Large intestine (tissue), 3 donors: Measurements from ENCODE around the gene JPH2. TPM values are rescaled to one million over a fixed set of nuclear protein-coding genes. Genes with fewer than 3 reads are reported as not detected.

Source experiments
- DNase-seq, 2 donors: peaks; one replicate each; pipeline versions ENCODE4 v3.0.0 to v3.0.0-alpha.2; 2013
- H3K27ac ChIP-seq: one replicate; pipeline ENCODE4 v1.5.1; 2013; ENCODE audit warnings: low read length
- H3K27me3 ChIP-seq: 2 replicates; pipeline ENCODE4 v1.6.1; 2013; ENCODE audit warnings: low read length; ENCODE audit not compliant: control insufficient read depth, insufficient read depth
- H3K36me3 ChIP-seq: 2 replicates; pipeline ENCODE4 v1.6.1; 2013; ENCODE audit warnings: low read length; ENCODE audit not compliant: control insufficient read depth, insufficient read depth
- H3K4me1 ChIP-seq: one replicate; pipeline ENCODE4 v1.6.1; 2013; ENCODE audit warnings: low read length; ENCODE audit not compliant: control insufficient read depth, insufficient read depth
- H3K4me3 ChIP-seq: one replicate; pipeline ENCODE4 v1.5.1; 2013; ENCODE audit warnings: low read length
- H3K9me3 ChIP-seq: one replicate; pipeline ENCODE4 v1.6.1; 2013; ENCODE audit warnings: mild to moderate bottlenecking, low read depth, low read length, moderate library complexity; ENCODE audit not compliant: control insufficient read depth
- WGBS: methylation state at CpG from one replicate; pipeline ENCODE4 v1.1.5; 2013; ENCODE audit warnings: low lambda C conversion rate; ENCODE audit not compliant: insufficient coverage; 5-methylcytosine and 5-hydroxymethylcytosine counted together
- polyA plus RNA-seq: library from polyadenylated mRNA; unstranded; fragments of 120-200 nt; gene quantifications from one replicate; pipeline ENCODE4 v1.2.1, GENCODE V29; 2013

JPH2 gene
- polyA plus RNA-seq, 1 donor: 15.6 TPM

GRCh38 chr20:44176833-44177534, 10.0 kb downstream of the JPH2 start:
- no peaks in the 10 kb centered on the region for H3K36me3 ChIP-seq
- no peaks in the 10 kb centered on the region for H3K27me3 ChIP-seq
- H3K4me1 ChIP-seq: peaks cover 31% of the 10 kb centered on the region
- no peaks in the 10 kb centered on the region for H3K9me3 ChIP-seq
- no CpG with 5 or more reads among the region's 14 CpGs for WGBS
- H3K27ac ChIP-seq: peak overlapping the region; percentile 27
- H3K4me3 ChIP-seq: no peak overlapping the region
- peak; percentile 50 to 73 for DNase-seq

DNA sequence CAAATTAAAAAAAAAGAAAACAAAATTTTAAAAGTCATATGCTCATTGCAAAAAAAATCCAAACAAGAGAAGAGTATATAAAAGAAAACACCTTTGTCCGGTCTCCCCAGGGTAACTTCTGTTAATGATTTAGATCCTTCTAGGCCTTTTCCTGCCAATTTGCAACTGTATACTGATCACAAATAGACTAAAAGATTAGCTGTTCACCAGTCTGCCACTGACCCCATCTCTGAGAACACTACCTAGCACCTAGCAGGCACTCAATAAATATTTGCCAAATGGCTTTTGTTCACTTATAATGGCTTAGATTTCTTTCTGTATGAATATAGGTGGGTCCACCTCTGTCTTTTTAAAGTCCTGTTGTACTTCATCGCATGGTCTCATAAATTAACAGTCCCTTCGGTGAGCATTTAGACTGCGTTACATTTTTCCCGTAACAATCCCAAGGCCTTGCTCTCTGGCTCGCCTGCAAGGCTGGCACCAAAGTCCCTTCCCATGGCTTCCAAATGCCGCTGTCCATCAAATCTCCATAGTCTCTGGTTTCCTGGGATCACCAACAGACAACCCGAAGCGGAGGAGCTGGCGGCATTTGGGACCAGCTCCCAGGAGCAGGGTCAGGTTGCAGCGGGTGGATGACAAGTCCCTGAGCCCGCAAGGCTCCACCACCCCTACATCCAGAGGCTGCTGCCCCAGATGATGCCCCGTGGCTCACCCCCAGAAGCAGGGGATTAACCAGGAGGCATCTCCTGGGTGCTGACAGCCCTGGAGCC, 11.8 kb downstream of the JPH2 start:
- H3K4me1 ChIP-seq: peaks cover 15% of the 10 kb centered on the region
- no peak for DNase-seq
- 91% methylated on average over 5 of the region's 13 CpGs for WGBS
- H3K36me3 ChIP-seq: no peaks in the 10 kb centered on the region
- H3K9me3 ChIP-seq: no peaks in the 10 kb centered on the region
- no peak overlapping the region for H3K4me3 ChIP-seq
- H3K27me3 ChIP-seq: no peaks in the 10 kb centered on the region
- H3K27ac ChIP-seq: no peak overlapping the region

DNA sequence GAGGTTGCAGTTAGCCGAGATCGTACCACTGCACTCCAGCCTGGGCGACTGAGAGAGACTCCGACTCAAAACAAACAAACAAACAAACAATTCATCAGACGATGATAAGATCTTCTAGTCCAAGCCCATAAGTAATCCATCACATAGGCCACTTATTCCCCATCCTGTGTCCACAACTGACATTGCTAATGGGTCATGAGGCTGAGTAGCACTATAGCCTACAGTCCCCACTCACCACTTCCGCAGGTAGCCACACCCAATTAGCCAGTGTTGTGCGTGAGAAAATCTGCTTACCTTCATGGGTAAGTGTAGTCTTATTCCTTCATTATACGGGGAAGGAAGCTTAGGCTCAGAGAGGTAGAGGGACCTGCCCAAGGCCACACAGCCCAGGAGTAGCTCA, 13.1 kb downstream of the JPH2 start:
- Histone ChIP-seq H3K27me3 (no peaks in the 10 kb centered on the region), H3K27ac (no peak overlapping the region), H3K36me3 (no peaks in the 10 kb centered on the region), H3K9me3 (no peaks in the 10 kb centered on the region), H3K4me3 (no peak overlapping the region), H3K4me1 (peaks cover 10% of the 10 kb centered on the region)
- DNase-seq: no peak
- WGBS: no CpG with 5 or more reads among the region's 8 CpGs

- H3K27ac ChIP-seq: no peak overlapping the region
- H3K36me3 ChIP-seq: no peaks in the 10 kb centered on the region
- no peaks in the 10 kb centered on the region for H3K9me3 ChIP-seq
- 93% methylated on average over 2 of the region's 5 CpGs for WGBS
- no peak overlapping the region for H3K4me3 ChIP-seq
- peaks cover 10% of the 10 kb centered on the region for H3K4me1 ChIP-seq
- no peak for DNase-seq
- no peaks in the 10 kb centered on the region for H3K27me3 ChIP-seq
Measured at GRCh38 chr20:44173116-44173515, 13.9 kb downstream of the JPH2 start.

DNA sequence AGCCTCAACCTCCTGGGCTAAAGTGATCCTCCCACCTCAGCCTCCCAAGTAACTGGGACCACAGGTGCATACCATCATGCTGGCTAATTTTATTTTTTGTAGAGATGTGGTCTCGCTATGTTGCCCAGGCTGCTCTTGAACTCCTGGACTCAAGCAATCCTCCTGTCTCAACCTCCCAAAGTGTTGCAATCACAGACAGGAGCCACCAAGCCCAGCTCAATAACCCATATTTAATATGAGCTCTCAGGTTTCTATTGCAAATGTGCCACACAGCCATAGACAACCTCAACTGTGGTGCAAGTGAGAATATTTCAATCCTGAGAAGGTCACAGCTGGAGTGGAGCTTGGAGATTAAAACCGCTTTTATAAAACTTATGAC, 14.4 kb downstream of the JPH2 start:
- no peak for DNase-seq
- no peak overlapping the region for H3K27ac ChIP-seq
- no peak overlapping the region for H3K4me3 ChIP-seq
- H3K36me3 ChIP-seq: no peaks in the 10 kb centered on the region
- H3K27me3 ChIP-seq: no peaks in the 10 kb centered on the region
- 100% methylated on average over 1 of the region's 2 CpGs for WGBS
- peaks cover 7% of the 10 kb centered on the region for H3K4me1 ChIP-seq
- no peaks in the 10 kb centered on the region for H3K9me3 ChIP-seq

- Histone ChIP-seq H3K27me3 (no peaks in the 10 kb centered on the region), H3K27ac (no peak overlapping the region), H3K4me3 (no peak overlapping the region), H3K9me3 (no peaks in the 10 kb centered on the region), H3K36me3 (no peaks in the 10 kb centered on the region), H3K4me1 (peaks cover under 1% of the 10 kb centered on the region)
- DNase-seq: no peak
- WGBS: 92% methylated on average over 2 of the region's 6 CpGs
Measured at GRCh38 chr20:44171775-44172571, 15.0 kb downstream of the JPH2 start.

GRCh38 chr20:44170816-44171410, 16.1 kb downstream of the JPH2 start:
- no peaks in the 10 kb centered on the region for H3K36me3 ChIP-seq
- no peak for DNase-seq
- no peak overlapping the region for H3K4me3 ChIP-seq
- H3K9me3 ChIP-seq: no peaks in the 10 kb centered on the region
- H3K27ac ChIP-seq: no peak overlapping the region
- no peaks in the 10 kb centered on the region for H3K4me1 ChIP-seq
- no CpG with 5 or more reads among the region's 7 CpGs for WGBS
- H3K27me3 ChIP-seq: no peaks in the 10 kb centered on the region

- DNase-seq: no peak
- Histone ChIP-seq H3K9me3 (no peaks in the 10 kb centered on the region), H3K27ac (no peak overlapping the region), H3K27me3 (no peaks in the 10 kb centered on the region), H3K4me1 (no peaks in the 10 kb centered on the region), H3K36me3 (no peaks in the 10 kb centered on the region), H3K4me3 (no peak overlapping the region)
- 88% methylated on average over 3 of the region's 3 CpGs for WGBS
Measured at GRCh38 chr20:44167736-44168135, 19.3 kb downstream of the JPH2 start.

- DNase-seq: no peak
- Histone ChIP-seq H3K27ac (peak overlapping the region; percentile 36), H3K36me3 (no peaks in the 10 kb centered on the region), H3K9me3 (no peaks in the 10 kb centered on the region), H3K4me1 (no peaks in the 10 kb centered on the region), H3K4me3 (no peak overlapping the region), H3K27me3 (no peaks in the 10 kb centered on the region)
- WGBS: no CpG with 5 or more reads among the region's 4 CpGs
Measured at GRCh38 chr20:44166477-44166876, 20.5 kb downstream of the JPH2 start.

DNA sequence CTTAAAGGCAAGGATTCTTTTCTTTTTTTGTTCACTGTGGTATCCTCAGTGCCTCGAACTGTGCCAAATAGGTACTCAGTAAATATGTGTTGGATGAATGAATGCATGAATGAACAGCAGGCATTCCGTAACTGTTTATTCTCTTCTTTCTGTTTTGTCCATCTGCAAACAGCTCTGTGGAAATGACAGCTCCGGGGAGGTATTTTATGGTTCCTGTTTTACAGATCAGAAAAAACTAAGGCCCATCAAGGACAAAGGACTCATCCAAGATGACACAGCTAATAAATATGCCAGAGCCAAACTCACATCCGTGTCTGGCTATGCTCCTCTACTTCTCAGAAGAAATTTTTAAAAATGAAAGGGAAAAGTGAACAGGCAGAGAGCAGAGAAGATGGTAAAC, 21.0 kb downstream of the JPH2 start:
- DNase-seq: no peak
- H3K27ac ChIP-seq: no peak overlapping the region
- no peaks in the 10 kb centered on the region for H3K4me1 ChIP-seq
- H3K9me3 ChIP-seq: no peaks in the 10 kb centered on the region
- H3K36me3 ChIP-seq: no peaks in the 10 kb centered on the region
- no CpG with 5 or more reads among the region's 4 CpGs for WGBS
- H3K27me3 ChIP-seq: peaks cover 2% of the 10 kb centered on the region
- no peak overlapping the region for H3K4me3 ChIP-seq
